Measurements from ENCODE around the gene INPP5F.
"Not testable (repeated sequence)": the region's sequence is repeated elsewhere in the genome, so short reads cannot be mapped to it uniquely, and the experiment has no call there.

Gene INPP5F

GRCh38 chr10:119777686-119778085 is 51.8 kb downstream of the INPP5F start:
- no peak for DNase-seq (ENCODE audit: low spot score)

- no peak for DNase-seq (ENCODE audit: low spot score)
These were observed 53.1 kb downstream of the INPP5F start for GRCh38 chr10:119778776-119779445.

GRCh38 chr10:119780879-119781480 is 55.1 kb downstream of the INPP5F start:
- DNase-seq (ENCODE audit: low spot score) = no peak

GRCh38 chr10:119781498-119781897 is 55.6 kb downstream of the INPP5F start:
- no peak for DNase-seq (ENCODE audit: low spot score)

- no peak for DNase-seq (ENCODE audit: low spot score)
These were observed 57.3 kb downstream of the INPP5F start for GRCh38 chr10:119782981-119783664.

- DNase-seq (ENCODE audit: low spot score) = no peak
These were observed 57.8 kb downstream of the INPP5F start for GRCh38 chr10:119783665-119784027.

- DNase-seq (ENCODE audit: low spot score) = peak; percentile 10
These were observed 58.7 kb downstream of the INPP5F start for GRCh38 chr10:119784340-119785067.

- peak; percentile 54 for DNase-seq (ENCODE audit: low spot score)
These were observed 60.4 kb downstream of the INPP5F start for GRCh38 chr10:119786117-119786769.

GRCh38 chr10:119795101-119795500 is 69.3 kb downstream of the INPP5F start:
- not testable (repeated sequence) for DNase-seq (ENCODE audit: low spot score)

GRCh38 chr10:119796039-119796438 is 70.2 kb downstream of the INPP5F start:
- no peak for DNase-seq (ENCODE audit: low spot score)

- DNase-seq (ENCODE audit: low spot score) = no peak
These were observed 75.3 kb downstream of the INPP5F start for GRCh38 chr10:119801176-119801575.

GRCh38 chr10:119801998-119802538 is 76.2 kb downstream of the INPP5F start:
- no peak for DNase-seq (ENCODE audit: low spot score)

- no peak for DNase-seq (ENCODE audit: low spot score)
These were observed 77.4 kb downstream of the INPP5F start for GRCh38 chr10:119803264-119803663.

GRCh38 chr10:119805702-119806230 is 79.9 kb downstream of the INPP5F start:
- no peak for DNase-seq (ENCODE audit: low spot score)

- DNase-seq (ENCODE audit: low spot score) = no peak
These were observed 80.7 kb downstream of the INPP5F start for GRCh38 chr10:119806334-119807130.

- no peak for DNase-seq (ENCODE audit: low spot score)
These were observed 82.3 kb downstream of the INPP5F start for GRCh38 chr10:119807960-119808697.

- no peak for DNase-seq (ENCODE audit: low spot score)
These were observed 85.3 kb downstream of the INPP5F start for GRCh38 chr10:119811122-119811521.

- DNase-seq (ENCODE audit: low spot score) = no peak
These were observed 86.8 kb downstream of the INPP5F start for GRCh38 chr10:119812684-119813083.

- no peak for DNase-seq (ENCODE audit: low spot score)
These were observed 89.8 kb downstream of the INPP5F start for GRCh38 chr10:119815671-119816070.
